ENCODE measurements around the gene STK24. TPM values are rescaled to one million over a fixed set of nuclear protein-coding genes. Genes with fewer than 3 reads are reported as not detected.

Gene STK24
- total RNA-seq, 4 donors from 2014 or later = 49.8 to 68.9 (median 57.0) TPM

- H3K27me3 ChIP-seq = no peaks in the 10 kb centered on the region
- no peak overlapping the region for H3K4me3 ChIP-seq
- whole genome bisulfite sequencing, 2 donors = 63 to 72% methylated on average over 14 of the region's 14 CpGs
- H3K9me3 ChIP-seq = no peaks in the 10 kb centered on the region
- no peak for TF ChIP-seq EP300 (IDR thresholded peaks at IDR 0.05)
- no peak for TF ChIP-seq POLR2A (IDR thresholded peaks at IDR 0.05)
- no peak for TF ChIP-seq CTCF (IDR thresholded peaks at IDR 0.05)
- DNase-seq (ENCODE audit: low spot score in 2 of 2) = no peak
- no peaks in the 10 kb centered on the region for H3K36me3 ChIP-seq
- H3K27ac ChIP-seq = peak overlapping the region in 3 of 4 donors; percentile 49 to 80 (median 53)
- H3K4me1 ChIP-seq = peaks cover 0 to 84% (median 49%) of the 10 kb centered on the region in 4 donors
Observed at GRCh38 chr13:98483601-98484288, 93.2 kb downstream of the STK24 start.

GRCh38 chr13:98482476-98483444, 94.1 kb downstream of the STK24 start:
- H3K4me3 ChIP-seq = no peak overlapping the region

GRCh38 chr13:98480915-98481877, 95.7 kb downstream of the STK24 start:
- peaks cover 0 to 80% (median 53%) of the 10 kb centered on the region in 4 donors for H3K4me1 ChIP-seq
- 71 to 74% methylated on average over 15 of the region's 15 CpGs for WGBS, 2 donors
- no peaks in the 10 kb centered on the region for H3K9me3 ChIP-seq
- TF ChIP-seq EP300 (IDR thresholded peaks at IDR 0.05) (peak in 1 of 2 donors; percentile 39), POLR2A (IDR thresholded peaks at IDR 0.05) (no peak)
- no peak overlapping the region for H3K4me3 ChIP-seq
- H3K27ac ChIP-seq = peak overlapping the region in 1 of 4 donors; percentile 1
- H3K27me3 ChIP-seq = no peaks in the 10 kb centered on the region
- DNase-seq (ENCODE audit: low spot score in 2 of 2) = no peak
- H3K36me3 ChIP-seq = no peaks in the 10 kb centered on the region

More at GRCh38 chr13:98482476-98483444, 94.1 kb downstream of the STK24 start:
- WGBS, 2 donors = 46 to 48% methylated on average over 27 to 28 of the region's 28 CpGs
- peak; percentile 47 to 61 for DNase-seq (ENCODE audit: low spot score in 2 of 2)
- no peaks in the 10 kb centered on the region for H3K9me3 ChIP-seq
- H3K36me3 ChIP-seq = no peaks in the 10 kb centered on the region
- H3K27me3 ChIP-seq = no peaks in the 10 kb centered on the region
- peaks cover 0 to 80% (median 49%) of the 10 kb centered on the region in 4 donors for H3K4me1 ChIP-seq
- H3K27ac ChIP-seq = peak overlapping the region in 3 of 4 donors; percentile 49 to 80 (median 53)
- peak; percentile 82 to 87 for TF ChIP-seq EP300 (IDR thresholded peaks at IDR 0.05)
- TF ChIP-seq POLR2A (IDR thresholded peaks at IDR 0.05) = no peak
- TF ChIP-seq CTCF (IDR thresholded peaks at IDR 0.05) = no peak

GRCh38 chr13:98479496-98480003, 97.4 kb downstream of the STK24 start:
- no peak overlapping the region for H3K27ac ChIP-seq
- H3K9me3 ChIP-seq = no peaks in the 10 kb centered on the region
- H3K36me3 ChIP-seq = peaks cover 0 to 5% (median 0%) of the 10 kb centered on the region in 3 donors
- no peak for DNase-seq (ENCODE audit: low spot score in 2 of 2)
- TF ChIP-seq CTCF (IDR thresholded peaks at IDR 0.05) (no peak), POLR2A (IDR thresholded peaks at IDR 0.05) (no peak), EP300 (IDR thresholded peaks at IDR 0.05) (no peak)
- 87 to 90% methylated on average over 8 of the region's 8 CpGs for WGBS, 2 donors
- H3K4me3 ChIP-seq = no peak overlapping the region
- no peaks in the 10 kb centered on the region for H3K27me3 ChIP-seq
- H3K4me1 ChIP-seq = peaks cover 0 to 73% (median 52%) of the 10 kb centered on the region in 4 donors

Measured in tibial nerve (tissue), 4 donors.